Sigmoid colon (tissue), 7 donors: ENCODE results near the gene SRGAP1. TPM values are rescaled to one million over a fixed set of nuclear protein-coding genes. Genes with fewer than 3 reads are reported as not detected.

Experiments
- DNase-seq: peaks from one replicate; pipeline ENCODE4 v3.0.0-alpha.2; 2019
- H3K27ac ChIP-seq, 4 donors: fragments of 200-600 bp; sonication (generic); one replicate each; pipeline ENCODE4 v1.5.1; 2016 to 2019; ENCODE audit warnings: mild to moderate bottlenecking in 1 of 4
- H3K27me3 ChIP-seq, 3 donors: fragments of 200-600 bp; sonication (generic); one replicate each; pipeline ENCODE4 v1.5.1; 2019; ENCODE audit warnings: mild to moderate bottlenecking in 1 of 3
- H3K36me3 ChIP-seq, 4 donors: fragments of 200-600 bp; sonication (generic); one replicate each; pipeline ENCODE4 v1.5.1; 2016 to 2019
- H3K4me1 ChIP-seq, 4 donors: fragments of 200-600 bp; sonication (generic); one replicate each; pipeline ENCODE4 v1.5.1; 2017 to 2019
- H3K4me3 ChIP-seq, 4 donors: fragments of 200-600 bp; sonication (generic); one replicate each; pipeline ENCODE4 v1.5.1; 2017 to 2019; ENCODE audit warnings: mild to moderate bottlenecking in 2 of 4, moderate library complexity in 1 of 4
- H3K9me3 ChIP-seq, 4 donors: fragments of 200-600 bp in 3 of 4; sonication (generic) in 3 of 4; one replicate each; pipeline versions ENCODE4 v1.5.1 to v1.6.1; 2013 to 2019
- EP300 ChIP-seq, 4 donors: sonication (generic); formaldehyde crosslinking; IDR thresholded peaks; one replicate each; pipeline ENCODE4 v1.6.1; 2017; ENCODE audit warnings: antibody characterized with exemption in 4 of 4
- POLR2A ChIP-seq, 2 donors: fragments of 450-650 bp; IDR thresholded peaks; one replicate each; pipeline ENCODE4 v1.6.1; 2016; ENCODE audit warnings: antibody characterized with exemption in 2 of 2, mild to moderate bottlenecking in 2 of 2, moderate library complexity in 2 of 2
- POLR2AphosphoS5 ChIP-seq, 4 donors: sonication (generic); formaldehyde crosslinking; IDR thresholded peaks; one replicate each; pipeline ENCODE4 v1.6.1; 2017; ENCODE audit warnings: antibody characterized with exemption in 4 of 4
- WGBS, 2 donors: extraction: QIAGEN DNeasy Blood & Tissue Kit; methylation state at CpG; one replicate each; pipeline ENCODE4 v1.1.7; 2013; 5-methylcytosine and 5-hydroxymethylcytosine counted together
- intact Hi-C: fragments of 100-400 bp; cut with DNase I; formaldehyde crosslinking; loops from one replicate; pipeline ENCODE4 v1.15.1; 2023
- polyA plus RNA-seq, 3 donors: library from polyadenylated mRNA; stranded (reverse); fragments of 200-250 nt; gene quantifications; one replicate each; pipeline ENCODE4 v1.2.3, GENCODE V29; 2013
- total RNA-seq, 4 donors: library from RNA; depleted of rRNA; stranded (reverse); fragments of >200 nt; gene quantifications; one replicate each; pipeline ENCODE4 v1.1.0, GENCODE V29; 2016
- TF ChIP-seq, protein P1 (sequence below), 4 experiments: fragments of 450-650 bp in 3 of 4; fragments of 200-600 bp in 1 of 4; IDR thresholded peaks; one replicate each; pipeline ENCODE4 v1.5.1; 2016 to 2019; ENCODE audit warnings: antibody characterized with exemption in 4 of 4, mild to moderate bottlenecking in 3 of 4, moderate library complexity in 2 of 4
- donor health status: healthy with polysubstance abuse.
- donor health status: Bipolar disorder and iron deficiency.
- donor health status: healthy.

Gene SRGAP1
- total and polyA plus RNA-seq, 7 donors = 2.4 to 16.3 (median 5.4) TPM

DNA sequence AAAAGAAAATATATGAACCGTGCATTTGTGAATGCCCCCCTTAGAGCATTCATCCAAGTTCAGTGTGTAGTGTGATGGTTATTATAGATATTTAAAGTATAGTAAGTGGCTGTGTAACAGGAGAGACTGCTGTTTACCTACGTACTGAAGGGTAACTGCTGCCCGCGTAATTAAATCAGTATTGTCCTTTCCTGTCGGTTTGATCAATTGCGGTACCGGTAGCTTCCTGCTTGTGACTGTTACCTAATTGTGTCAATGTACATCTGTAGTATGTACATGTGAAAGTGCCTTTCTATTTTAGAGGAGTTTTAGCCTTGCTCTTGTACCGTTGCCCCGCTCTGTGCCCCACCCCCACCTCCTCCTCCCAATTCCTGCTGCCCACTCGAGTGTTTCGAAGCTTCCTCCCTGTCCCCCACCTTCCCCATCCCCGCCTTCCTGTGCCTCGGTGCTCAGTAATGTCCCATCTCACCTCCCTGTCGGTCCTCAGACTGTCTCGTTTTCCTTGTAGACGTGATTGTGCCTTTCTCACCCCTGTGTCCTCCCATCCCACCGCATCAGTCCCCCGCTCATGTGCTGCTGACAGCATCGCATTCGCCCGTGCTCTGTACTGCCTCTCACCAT, 302.6 kb downstream of the SRGAP1 start:
- 72 to 90% methylated on average over 21 of the region's 21 CpGs for WGBS, 2 donors
- H3K27me3 ChIP-seq = no peaks in the 10 kb centered on the region

DNA sequence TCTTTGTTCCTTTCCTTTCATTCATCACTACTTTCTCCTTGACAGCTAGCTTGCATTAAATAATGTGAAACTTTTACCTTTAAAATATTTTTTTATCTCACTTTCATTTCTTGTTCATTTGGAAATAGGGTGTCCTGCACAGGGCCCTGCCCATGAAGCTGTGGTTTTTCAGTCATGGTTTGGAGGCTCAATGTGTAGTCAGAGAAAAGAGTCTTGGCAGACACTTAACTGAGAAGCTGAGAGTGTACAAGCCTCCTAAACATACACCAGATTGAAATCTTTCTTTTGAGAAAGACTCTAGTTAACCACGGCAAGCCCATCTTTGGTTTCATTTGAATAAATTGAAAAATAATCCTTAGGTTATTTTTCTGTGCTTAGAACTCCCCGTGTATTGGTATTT, 303.4 kb downstream of the SRGAP1 start:
- 90 to 96% methylated on average over 2 of the region's 2 CpGs for WGBS, 2 donors
- Histone ChIP-seq H3K4me1 (no peaks in the 10 kb centered on the region), H3K27ac (no peak overlapping the region), H3K9me3 (no peaks in the 10 kb centered on the region), H3K36me3 (peaks cover 0 to 12% (median 2%) of the 10 kb centered on the region in 4 donors), H3K4me3 (no peak overlapping the region), H3K27me3 (no peaks in the 10 kb centered on the region)
- TF ChIP-seq EP300 (IDR thresholded peaks at IDR 0.05) = no peak
- TF ChIP-seq, protein P1, sequence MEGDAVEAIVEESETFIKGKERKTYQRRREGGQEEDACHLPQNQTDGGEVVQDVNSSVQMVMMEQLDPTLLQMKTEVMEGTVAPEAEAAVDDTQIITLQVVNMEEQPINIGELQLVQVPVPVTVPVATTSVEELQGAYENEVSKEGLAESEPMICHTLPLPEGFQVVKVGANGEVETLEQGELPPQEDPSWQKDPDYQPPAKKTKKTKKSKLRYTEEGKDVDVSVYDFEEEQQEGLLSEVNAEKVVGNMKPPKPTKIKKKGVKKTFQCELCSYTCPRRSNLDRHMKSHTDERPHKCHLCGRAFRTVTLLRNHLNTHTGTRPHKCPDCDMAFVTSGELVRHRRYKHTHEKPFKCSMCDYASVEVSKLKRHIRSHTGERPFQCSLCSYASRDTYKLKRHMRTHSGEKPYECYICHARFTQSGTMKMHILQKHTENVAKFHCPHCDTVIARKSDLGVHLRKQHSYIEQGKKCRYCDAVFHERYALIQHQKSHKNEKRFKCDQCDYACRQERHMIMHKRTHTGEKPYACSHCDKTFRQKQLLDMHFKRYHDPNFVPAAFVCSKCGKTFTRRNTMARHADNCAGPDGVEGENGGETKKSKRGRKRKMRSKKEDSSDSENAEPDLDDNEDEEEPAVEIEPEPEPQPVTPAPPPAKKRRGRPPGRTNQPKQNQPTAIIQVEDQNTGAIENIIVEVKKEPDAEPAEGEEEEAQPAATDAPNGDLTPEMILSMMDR (IDR thresholded peaks at IDR 0.05) = no peak
- no peak for TF ChIP-seq POLR2A (IDR thresholded peaks at IDR 0.05)
- TF ChIP-seq POLR2AphosphoS5 (IDR thresholded peaks at IDR 0.05) = no peak
- intact Hi-C loops = no loop called here
- no peak for DNase-seq

More for the DNA sequence above, 302.6 kb downstream of the SRGAP1 start:
- no peak for DNase-seq
- H3K36me3 ChIP-seq = peaks cover 0 to 19% (median 8%) of the 10 kb centered on the region in 4 donors
- no peak for TF ChIP-seq POLR2AphosphoS5 (IDR thresholded peaks at IDR 0.05)
- no peak for TF ChIP-seq EP300 (IDR thresholded peaks at IDR 0.05)
- TF ChIP-seq, protein P1 (IDR thresholded peaks at IDR 0.05) = no peak
- TF ChIP-seq POLR2A (IDR thresholded peaks at IDR 0.05) = no peak
- intact Hi-C loops = no loop called here
- no peak overlapping the region for H3K4me3 ChIP-seq
- no peaks in the 10 kb centered on the region for H3K4me1 ChIP-seq
- no peaks in the 10 kb centered on the region for H3K9me3 ChIP-seq
- no peak overlapping the region for H3K27ac ChIP-seq

DNA sequence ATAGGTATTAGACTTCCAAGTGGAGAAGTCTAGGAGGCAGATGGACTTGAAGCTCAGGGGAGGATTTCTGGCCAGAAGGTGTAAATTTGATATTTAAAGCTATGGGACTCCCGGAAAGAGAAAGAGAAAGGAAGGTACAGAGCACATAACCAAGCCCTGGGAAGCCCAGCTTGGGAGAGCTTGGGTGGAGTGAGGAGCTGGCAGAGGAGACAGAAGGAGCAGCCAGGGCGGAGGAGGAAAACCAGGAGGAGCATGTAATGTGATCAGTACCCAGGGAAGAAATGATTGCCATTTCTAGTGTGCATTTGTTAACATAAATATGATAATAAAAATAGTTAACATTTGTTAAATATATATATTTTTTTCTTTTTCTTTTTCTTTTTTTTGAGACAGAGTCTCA, 310.2 kb downstream of the SRGAP1 start:
- Histone ChIP-seq H3K27me3 (no peaks in the 10 kb centered on the region), H3K36me3 (no peaks in the 10 kb centered on the region), H3K27ac (no peak overlapping the region), H3K4me1 (no peaks in the 10 kb centered on the region), H3K4me3 (no peak overlapping the region), H3K9me3 (no peaks in the 10 kb centered on the region)
- TF ChIP-seq POLR2A (IDR thresholded peaks at IDR 0.05) = no peak
- no peak for TF ChIP-seq EP300 (IDR thresholded peaks at IDR 0.05)
- TF ChIP-seq POLR2AphosphoS5 (IDR thresholded peaks at IDR 0.05) = no peak
- TF ChIP-seq, protein P1 (IDR thresholded peaks at IDR 0.05) = no peak
- 61 to 82% methylated on average over 2 of the region's 2 CpGs for WGBS, 2 donors
- intact Hi-C loops = no loop called here
- DNase-seq = no peak

DNA sequence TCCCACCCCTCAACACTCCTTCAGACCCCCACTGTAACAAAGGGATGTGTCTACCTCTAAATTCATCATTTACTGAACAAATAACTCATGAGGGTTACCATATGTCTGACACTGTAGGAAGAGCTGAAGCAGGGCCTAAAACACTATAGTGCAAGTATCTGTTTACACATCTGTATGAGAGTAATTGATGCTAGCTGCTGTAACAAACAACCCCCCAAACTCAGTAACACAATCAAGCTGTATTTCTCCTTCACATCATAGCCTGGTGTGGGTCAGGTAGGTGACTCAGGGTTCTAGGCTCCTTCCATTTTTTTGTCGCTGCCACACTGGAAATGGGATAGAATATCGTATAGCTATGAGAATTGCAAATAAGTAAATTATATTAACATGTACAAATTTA, 312.6 kb downstream of the SRGAP1 start:
- WGBS, 2 donors = 94 to 98% methylated on average over 2 of the region's 2 CpGs
- H3K9me3 ChIP-seq = no peaks in the 10 kb centered on the region
- intact Hi-C loops = no loop called here
- H3K4me1 ChIP-seq = no peaks in the 10 kb centered on the region
- no peaks in the 10 kb centered on the region for H3K36me3 ChIP-seq
- H3K4me3 ChIP-seq = no peak overlapping the region
- no peak for DNase-seq
- no peak overlapping the region for H3K27ac ChIP-seq
- no peaks in the 10 kb centered on the region for H3K27me3 ChIP-seq
- TF ChIP-seq POLR2A (IDR thresholded peaks at IDR 0.05) = no peak
- TF ChIP-seq EP300 (IDR thresholded peaks at IDR 0.05) = no peak
- TF ChIP-seq, protein P1 (IDR thresholded peaks at IDR 0.05) = no peak
- TF ChIP-seq POLR2AphosphoS5 (IDR thresholded peaks at IDR 0.05) = no peak
